ENCODE results near the gene TOX2.

The TOX2 gene

DNA sequence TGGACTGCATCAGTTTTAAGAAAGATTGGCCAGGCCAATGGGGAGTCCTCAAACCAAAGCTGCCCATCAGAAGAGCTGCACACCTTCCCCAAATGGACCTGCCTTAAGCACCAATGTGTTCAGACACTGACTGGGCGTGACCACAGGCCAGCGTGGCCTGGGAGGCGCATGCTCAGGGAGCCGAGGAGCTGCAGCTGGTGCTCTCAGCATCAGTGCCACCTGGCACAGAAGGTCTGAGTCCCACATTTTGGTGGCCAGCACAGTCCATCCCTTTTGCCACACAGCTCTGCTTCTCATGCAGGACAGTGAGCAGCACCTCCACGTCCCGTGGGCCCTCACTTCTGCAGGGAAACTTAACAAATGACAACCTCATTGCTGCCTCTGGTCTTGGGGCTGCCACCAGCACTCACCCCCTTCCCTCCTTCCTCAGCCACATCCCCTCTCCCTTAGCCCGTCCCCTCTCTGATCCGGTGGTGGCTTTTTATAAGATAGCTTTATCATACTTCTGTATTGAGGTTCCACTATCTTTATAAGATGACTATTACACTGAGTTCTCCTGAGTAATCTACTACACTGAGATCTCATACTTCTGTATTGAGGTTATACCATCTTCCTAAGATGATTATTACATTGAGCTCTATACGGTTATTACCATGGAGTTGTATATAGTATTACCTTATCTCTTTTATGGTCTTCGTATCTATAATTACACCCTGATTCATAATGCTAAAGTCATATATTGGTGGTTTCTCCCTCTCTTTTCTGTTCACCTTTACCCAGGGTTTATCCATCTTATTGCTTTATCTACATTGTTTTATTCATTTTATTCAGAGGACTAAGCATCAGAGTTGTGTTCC is 109.1 kb downstream of the TOX2 start:
- peak; percentile 69 for FAIRE-seq

DNA sequence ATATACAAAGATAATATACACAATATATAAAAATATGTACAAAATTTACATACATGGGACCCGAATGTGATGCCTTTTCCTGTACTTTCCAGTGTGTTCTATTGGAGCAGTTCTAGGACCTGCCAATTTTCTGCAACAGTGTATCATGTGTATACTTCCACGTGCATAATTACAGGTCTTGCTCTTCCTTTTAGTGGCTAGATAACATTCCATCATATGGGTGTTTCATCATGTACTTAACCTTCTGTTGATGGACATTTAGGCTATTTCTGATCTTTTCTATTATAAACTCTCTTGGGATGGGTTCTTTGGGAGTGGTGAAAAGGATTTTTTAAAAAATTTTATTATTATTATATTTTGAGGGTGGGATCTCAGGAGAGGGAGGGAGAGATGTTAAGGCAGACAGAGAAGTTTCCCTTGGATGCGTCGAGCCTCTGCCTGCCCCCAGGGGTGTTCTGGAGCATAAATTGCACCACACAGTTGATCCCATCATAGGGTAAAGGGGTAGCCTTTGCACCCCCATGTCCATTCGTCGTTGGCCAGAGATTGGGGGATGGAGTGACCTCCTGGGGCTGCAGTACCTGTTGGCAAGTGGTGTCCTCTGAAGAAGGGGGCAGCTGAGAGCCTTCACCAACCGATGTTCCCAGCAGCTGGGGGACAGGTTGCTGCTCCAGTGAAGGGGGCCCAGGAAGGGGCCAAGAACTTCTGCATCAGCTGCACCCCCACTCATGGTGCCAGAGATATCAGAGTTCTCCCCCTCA is 110.3 kb downstream of the TOX2 start:
- no peak for FAIRE-seq

GRCh38 chr20:44025756-44026155 is 111.1 kb downstream of the TOX2 start:
- FAIRE-seq = no peak

- no peak for FAIRE-seq
Observed at GRCh38 chr20:44026647-44027342, 112.1 kb downstream of the TOX2 start.

DNA sequence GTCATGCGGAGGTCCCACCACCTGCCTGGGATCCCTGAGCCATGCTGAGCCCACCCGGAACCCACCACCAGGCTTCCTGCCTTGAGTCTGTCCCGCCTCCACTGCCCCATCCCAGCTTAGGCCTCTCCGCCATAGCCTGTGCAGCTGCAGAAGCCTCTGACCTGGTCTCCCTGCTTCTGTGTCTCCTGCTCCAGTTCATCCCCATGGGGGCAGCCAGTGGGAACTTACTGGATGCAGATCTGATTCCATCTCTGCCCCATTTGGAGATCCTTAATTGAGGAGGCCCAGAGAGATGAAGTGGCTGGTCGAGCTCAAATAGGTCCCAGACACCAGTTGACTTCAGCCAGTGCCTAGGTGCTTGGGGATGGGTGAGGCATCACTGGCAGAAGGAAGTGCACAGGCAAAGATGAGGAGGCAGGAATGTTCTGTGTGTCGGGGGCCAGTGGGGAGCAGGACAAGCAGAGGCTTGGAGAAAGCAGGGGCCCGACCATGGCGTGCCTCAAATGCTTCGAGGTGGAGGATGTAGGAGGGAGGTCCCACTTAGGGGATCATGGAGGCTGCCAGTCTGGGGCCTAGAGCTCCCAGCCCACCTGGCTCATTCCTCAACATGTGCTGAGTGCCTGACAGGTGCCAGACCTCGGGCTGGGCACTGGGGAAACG is 112.8 kb downstream of the TOX2 start:
- no peak for FAIRE-seq

DNA sequence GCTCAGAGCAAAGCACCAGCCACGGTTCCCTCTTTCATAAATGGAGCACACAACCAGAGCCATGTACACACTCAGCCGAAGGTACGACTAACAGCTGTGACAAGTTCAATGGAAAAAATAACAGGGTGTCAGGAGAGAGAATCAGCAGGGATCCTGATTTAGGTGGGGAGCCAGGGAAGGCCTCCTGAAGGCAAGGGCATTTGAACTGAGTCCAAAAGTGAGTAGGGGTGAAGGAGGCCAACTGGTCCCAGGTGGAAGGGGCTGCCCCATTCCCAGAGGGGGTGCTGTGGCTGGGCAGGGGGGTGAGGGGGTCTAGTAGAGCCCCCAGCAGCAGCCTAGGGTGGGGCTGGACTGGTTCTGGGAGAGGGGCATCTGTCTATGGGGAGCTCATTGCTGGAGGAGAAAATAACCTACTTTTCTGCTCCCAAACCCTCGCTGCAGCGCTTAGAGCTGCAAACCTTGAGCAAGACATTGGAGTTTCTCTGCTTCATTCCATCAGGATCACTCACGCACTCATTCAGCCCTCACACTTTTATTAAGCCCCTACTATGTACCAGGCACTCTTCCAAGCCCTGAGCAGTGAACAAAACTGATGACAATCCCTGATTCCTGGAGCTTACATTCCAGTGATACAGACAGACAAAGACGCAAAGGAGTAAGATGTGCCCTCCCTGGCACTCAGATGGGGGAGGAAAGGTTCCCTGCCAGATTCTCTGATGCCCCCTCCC is 113.5 kb downstream of the TOX2 start:
- no peak for FAIRE-seq

DNA sequence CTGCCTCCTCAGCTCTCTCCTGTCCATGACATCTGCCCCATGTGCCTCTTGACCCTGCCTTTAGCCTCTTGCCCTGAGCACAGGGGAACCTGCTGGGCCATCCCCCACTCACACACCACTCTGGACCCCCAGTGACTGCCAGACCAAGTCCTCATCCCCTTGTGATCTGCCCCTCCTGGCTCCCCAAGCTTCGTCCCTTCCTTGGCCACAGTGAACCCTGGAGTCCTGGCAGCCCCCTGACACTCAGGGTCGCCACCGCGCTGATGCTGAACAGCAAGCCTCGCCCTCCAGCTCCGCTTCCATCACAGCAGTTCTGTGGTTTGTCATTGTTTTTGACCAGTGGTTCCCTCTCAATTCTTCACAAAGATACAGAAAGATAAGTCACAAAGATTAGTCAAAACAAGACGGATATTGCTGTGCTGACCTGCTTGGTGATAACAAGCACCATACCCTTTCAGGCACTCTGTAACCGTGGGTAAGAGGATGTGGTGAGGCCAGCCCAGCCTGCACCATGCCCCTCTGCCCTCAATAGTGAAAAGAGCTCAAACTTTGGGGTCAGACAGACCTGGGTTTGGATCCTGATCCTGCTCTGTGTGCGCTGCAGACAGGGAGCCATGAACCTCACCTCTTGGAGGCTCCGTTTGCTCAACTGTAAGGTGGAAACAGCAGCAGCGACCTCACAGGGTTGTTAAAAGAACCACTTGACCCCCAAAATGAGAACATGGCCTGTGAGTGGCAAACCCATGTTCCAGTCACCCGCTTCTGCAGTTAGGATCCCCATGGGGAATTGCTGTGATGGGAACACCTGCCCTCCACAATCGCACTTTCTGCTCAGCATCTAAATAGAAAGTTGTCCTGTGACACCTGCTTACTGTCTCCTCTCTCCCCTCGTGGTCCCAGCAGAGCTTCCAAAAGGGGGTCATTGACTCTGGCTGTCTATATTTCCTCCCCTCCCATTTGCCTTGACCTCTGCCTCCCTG is 114.5 kb downstream of the TOX2 start:
- FAIRE-seq = no peak

- no peak for FAIRE-seq
Observed at GRCh38 chr20:44029848-44030230, 115.2 kb downstream of the TOX2 start.

DNA sequence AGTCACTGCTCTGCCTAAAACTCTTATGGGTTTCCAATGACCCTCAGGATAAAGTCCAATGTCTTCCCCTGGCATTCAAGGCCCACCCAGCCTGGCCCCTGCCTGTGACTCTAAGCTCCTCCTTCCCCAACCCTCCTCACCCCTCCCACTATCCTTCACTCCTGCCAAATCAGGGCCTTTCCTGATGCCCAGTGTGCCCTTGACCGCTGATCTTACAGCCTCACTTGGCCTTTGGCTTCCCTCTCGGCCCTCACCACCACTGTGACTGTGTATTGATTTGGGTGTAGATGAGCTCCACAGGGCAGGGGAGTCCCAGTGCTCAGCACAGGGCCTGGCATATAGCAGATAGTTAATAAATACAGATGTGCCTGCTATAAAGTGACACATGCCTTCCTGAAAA is 115.7 kb downstream of the TOX2 start:
- FAIRE-seq = no peak

- FAIRE-seq = no peak
Observed at GRCh38 chr20:44031001-44031574, 116.4 kb downstream of the TOX2 start.

DNA sequence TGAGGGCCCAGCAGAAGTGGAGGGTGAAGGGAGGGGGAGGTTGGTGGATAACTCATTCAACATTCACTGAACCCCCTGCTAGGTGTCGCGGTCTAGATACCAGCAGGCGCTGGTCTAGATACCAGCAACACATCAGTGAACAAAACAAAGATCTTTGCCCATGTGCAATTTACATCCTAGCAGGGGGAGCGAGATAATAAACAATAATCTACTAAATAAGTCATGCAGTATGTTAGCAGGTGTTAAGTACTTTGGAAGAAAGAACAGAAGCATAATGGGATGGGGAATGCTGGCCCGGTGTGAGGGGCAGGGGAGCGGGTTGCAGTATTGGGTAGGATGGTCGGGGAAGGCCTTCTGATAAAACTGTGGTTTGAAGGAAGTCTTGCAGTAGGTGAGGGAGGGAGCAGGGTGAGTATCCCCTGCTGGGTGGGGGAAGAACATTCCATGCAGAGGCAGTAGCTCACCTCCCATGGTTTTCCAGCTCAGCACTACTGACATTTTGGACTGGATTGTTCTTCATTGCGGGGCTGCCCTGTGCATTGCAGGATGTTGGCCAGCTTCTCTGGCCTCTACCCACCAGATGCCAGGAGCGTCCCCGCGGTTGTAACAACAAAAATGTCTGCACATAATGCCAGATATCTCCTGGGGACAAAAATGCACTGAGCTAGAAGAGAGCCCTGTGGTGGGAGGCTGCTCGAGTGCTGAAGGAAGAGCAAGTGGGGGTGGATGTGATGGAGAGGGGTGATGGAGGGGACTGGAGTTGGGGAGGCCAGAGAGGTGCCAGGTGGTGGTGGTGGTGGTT is 117.3 kb downstream of the TOX2 start:
- no peak for FAIRE-seq

DNA sequence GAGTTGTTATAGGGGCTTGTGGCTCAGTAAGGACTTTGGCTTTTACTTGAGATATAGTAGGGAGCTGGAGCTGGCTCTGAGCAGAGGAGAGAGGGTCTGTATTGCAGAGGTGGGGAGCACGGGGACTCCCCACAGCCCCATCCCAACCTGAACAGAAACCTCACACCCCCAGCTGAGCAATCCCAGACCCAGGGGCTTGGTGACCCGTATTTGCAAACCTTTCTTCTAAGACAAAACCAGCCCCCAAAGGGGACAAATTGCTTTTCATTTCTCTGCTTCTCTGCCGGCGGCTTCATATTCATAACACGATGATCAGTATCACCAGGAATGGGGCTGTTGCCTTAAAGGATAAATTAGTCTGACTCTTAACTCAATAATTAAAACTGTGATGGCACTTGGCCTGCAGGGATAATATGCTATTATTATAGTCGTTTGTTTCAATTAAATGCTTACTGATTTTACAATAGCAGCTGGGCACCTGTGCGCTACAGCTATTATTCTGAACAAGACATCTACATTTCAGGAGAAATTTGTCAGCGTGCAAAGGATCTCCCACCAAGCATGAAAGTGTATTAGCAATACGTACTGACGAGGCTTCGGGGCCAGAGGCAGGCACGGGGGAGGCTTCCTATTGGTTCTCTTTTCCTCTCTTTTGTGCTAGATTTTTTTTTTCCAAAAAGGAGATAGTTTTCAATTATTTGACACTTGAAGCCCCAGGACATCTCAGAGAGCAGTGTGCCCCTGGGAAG is 118.1 kb downstream of the TOX2 start:
- FAIRE-seq = no peak

DNA sequence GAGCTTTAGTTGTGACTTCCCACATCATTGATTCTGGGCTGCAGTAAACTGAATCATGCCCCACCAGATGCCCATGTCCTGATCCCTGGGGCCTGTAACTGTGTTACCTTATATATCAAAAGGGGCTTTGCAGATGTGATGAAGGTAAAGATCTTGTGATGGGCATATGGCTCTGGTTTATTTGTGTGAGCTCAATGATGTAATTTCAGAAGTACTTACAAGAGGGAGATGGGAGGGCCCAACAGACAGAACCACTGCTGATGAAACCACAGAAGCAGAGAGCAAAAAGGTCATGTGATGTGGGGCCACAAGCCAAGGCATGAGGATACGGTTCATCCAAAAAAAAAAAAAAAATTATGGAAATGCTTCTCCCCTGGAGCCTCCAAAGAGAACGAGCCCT is 118.7 kb downstream of the TOX2 start:
- FAIRE-seq = no peak

GRCh38 chr20:44033873-44034272 is 119.2 kb downstream of the TOX2 start:
- no peak for FAIRE-seq

- FAIRE-seq = no peak
Observed at GRCh38 chr20:44034451-44034850, 119.8 kb downstream of the TOX2 start.

DNA sequence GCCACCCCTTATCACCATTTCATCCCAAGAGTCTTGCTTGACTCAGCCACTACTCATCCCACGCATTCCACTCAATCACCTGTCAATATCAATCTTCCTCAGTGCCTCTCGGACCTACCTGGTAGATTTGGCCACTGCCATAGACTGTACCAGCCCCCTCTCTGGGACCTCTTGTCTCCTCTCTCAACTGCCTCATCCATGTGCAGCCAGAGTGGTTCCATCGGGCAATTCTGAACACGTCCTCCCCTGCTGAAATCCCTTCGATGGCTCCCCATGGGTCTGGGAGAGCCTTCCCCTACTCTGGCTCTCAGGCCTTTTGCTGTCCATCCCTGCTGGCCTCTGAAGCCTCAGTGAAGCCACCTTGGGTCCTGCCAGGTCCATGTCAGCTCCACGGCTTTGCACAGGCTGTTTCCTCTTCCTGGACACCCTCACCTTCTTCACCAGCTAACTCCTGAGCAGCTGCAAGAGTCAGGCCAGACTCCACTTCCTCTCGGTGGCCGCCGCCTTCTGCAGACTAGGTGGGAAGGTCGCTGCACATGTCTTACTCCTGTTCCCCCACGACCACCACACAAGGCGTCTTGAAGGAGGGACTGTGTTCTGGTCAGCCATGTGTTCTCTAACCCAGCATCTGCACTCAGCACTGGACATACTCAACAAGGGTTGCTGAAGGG is 120.4 kb downstream of the TOX2 start:
- FAIRE-seq = no peak

DNA sequence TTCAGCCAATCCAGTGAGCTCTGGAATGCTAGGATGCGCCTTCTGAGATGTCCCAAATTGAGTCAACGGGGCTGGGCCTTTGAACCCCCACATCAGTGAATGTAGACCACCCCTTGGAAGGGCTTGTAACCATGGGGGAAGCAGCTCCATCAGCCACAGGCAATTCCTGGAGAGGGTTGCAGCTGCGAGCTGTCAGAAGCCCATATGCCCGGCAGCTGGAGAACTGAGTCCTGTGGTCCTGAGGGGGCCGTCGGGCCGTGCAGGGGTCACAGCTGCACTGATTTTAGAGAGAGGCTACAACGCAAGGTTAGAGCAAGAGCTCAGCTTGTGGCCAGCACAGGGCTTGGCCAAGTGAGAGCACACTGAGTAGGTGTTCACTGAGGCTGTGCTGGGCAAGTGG is 121.3 kb downstream of the TOX2 start:
- no peak for FAIRE-seq

DNA sequence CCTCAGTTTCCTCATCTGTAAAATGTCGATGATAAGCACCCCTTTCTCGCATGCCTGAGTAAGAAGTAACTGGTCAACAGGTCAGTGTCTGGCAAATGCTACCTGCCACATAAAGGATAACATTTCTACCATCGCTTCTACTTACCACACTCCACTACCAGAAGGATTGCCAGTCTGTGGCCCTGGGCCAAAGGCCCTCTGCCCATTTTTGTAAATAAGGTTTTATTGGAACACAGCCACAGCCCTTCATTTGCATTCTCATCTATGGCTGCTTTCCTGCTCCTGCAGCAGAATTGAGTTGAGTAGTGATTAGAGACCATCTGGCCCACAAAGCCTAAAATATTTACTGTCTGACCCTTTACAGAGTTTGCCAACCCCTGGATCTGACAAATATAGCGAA is 121.8 kb downstream of the TOX2 start:
- FAIRE-seq = no peak

Data from islet of Langerhans (tissue), 1 donor.